DOHH2 (cell line): Measurements from ENCODE around the gene KRT222.
A peak's percentile ranks its signal among the peaks of the same experiment; 100 is the strongest.

ENCODE experiments used
- H3F3A ChIP-seq: fragments of 200-600 bp; sonication (generic), shearing (Covaris generic); 2 replicates; pipeline ENCODE4 v1.6.0; 2016; ENCODE audit warnings: antibody characterized with exemption, mild to moderate bottlenecking; ENCODE audit not compliant: control insufficient read depth, insufficient read depth
- H3K27ac ChIP-seq: fragments of 200-600 bp; sonication (generic); 2 replicates; pipeline ENCODE4 v1.5.1; 2014; ENCODE audit warnings: low read depth, mild to moderate bottlenecking, low read length, moderate library complexity
- H3K27me3 ChIP-seq: fragments of 200-600 bp; sonication (generic); 2 replicates; pipeline ENCODE4 v1.6.1; 2014; ENCODE audit warnings: mild to moderate bottlenecking, low read length, mixed read lengths; ENCODE audit not compliant: control insufficient read depth
- H3K36me3 ChIP-seq: fragments of 200-600 bp; sonication (generic); 2 replicates; pipeline ENCODE4 v1.6.1; 2014; ENCODE audit warnings: mild to moderate bottlenecking, low read length, moderate library complexity, mixed read lengths; ENCODE audit not compliant: control insufficient read depth
- H3K4me1 ChIP-seq: fragments of 200-600 bp; sonication (generic); 2 replicates; pipeline ENCODE4 v1.6.1; 2014; ENCODE audit warnings: mild to moderate bottlenecking, low read length, mixed read lengths; ENCODE audit not compliant: control insufficient read depth
- H3K4me2 ChIP-seq: fragments of 200-600 bp; sonication (generic); 2 replicates; pipeline ENCODE4 v1.6.0; 2014; ENCODE audit warnings: mild to moderate bottlenecking, low read length, moderate library complexity
- H3K4me3 ChIP-seq: fragments of 200-600 bp; sonication (generic); 2 replicates; pipeline ENCODE4 v1.5.1; 2014; ENCODE audit warnings: mild to moderate bottlenecking, low read length, mixed read lengths
- H3K79me2 ChIP-seq: fragments of 200-600 bp; sonication (generic); 2 replicates; pipeline ENCODE4 v1.6.1; 2014; ENCODE audit warnings: mild to moderate bottlenecking, low read length, mixed read lengths; ENCODE audit not compliant: control insufficient read depth
- H3K9me2 ChIP-seq: fragments of 200-600 bp; sonication (generic); replicated peaks from 2 replicates; pipeline ENCODE4 v1.6.1; 2014; ENCODE audit warnings: mild to moderate bottlenecking, low read length, mixed read lengths; ENCODE audit not compliant: control insufficient read depth
- H3K9me3 ChIP-seq: fragments of 200-600 bp; sonication (generic); 2 replicates; pipeline ENCODE4 v1.6.1; 2014; ENCODE audit warnings: antibody characterized with exemption, low read length, mixed read lengths; ENCODE audit not compliant: control insufficient read depth, insufficient read depth
- H4K20me1 ChIP-seq: fragments of 200-600 bp; sonication (generic); 2 replicates; pipeline ENCODE4 v1.6.0; 2014; ENCODE audit warnings: low read depth, mild to moderate bottlenecking, antibody characterized with exemption, low read length, moderate library complexity; ENCODE audit not compliant: control insufficient read depth, insufficient read depth
- EZH2phosphoT487 ChIP-seq: fragments of 200-600 bp; sonication (generic); IDR thresholded peaks from 2 replicates; pipeline ENCODE4 v1.6.1; 2017; ENCODE audit warnings: borderline replicate concordance, mild to moderate bottlenecking, antibody characterized with exemption, low read length, moderate library complexity, mixed read lengths
- TF ChIP-seq, protein P1 (sequence below): fragments of 200-600 bp; sonication (generic); IDR thresholded peaks from one replicate; pipeline ENCODE4 v1.5.1; 2014; ENCODE audit warnings: antibody characterized with exemption, mild to moderate bottlenecking, low read depth, low read length; ENCODE audit not compliant: poor library complexity, severe bottlenecking

The KRT222 gene

DNA sequence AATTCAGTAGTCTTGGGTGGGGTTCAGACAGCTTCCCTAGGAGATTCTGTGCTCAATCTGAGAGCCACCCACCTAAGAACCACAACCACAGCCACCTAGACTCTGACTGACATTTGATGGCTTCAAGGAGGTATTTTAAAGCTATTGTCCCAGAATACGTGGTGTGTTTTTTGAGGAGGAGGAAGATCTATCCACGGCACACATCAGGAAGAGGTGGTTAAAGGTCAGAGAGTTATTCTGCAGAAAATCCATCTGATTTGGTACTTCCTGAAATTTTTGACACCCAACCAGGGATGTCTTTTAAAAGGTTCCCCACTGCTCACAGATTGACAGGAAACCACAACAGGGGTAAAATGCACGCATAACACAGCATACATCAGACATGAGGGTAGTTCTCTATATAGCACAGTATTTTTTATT lies 42.5 kb downstream of the KRT222 start:
- Histone ChIP-seq H3K9me3 (no peaks in the 10 kb centered on the region), H3K9me2 (no peaks in the 10 kb centered on the region), H3K27ac (no peak overlapping the region), H3K36me3 (0 out of 2 replicates have a peak, but pooled peaks cover 3% of the 10 kb centered on the region), H3K27me3 (0 out of 2 replicates have a peak, but pooled peaks cover 6% of the 10 kb centered on the region), H3F3A (peaks cover 9% of the 10 kb centered on the region), H3K79me2 (no peaks in the 10 kb centered on the region), H3K4me1 (peaks cover 41% of the 10 kb centered on the region), H3K4me3 (no peak overlapping the region), H4K20me1 (no peaks in the 10 kb centered on the region), H3K4me2 (peak overlapping the region; percentile 12; the same call in 1 of the 2 replicates)
- TF ChIP-seq, protein P1, sequence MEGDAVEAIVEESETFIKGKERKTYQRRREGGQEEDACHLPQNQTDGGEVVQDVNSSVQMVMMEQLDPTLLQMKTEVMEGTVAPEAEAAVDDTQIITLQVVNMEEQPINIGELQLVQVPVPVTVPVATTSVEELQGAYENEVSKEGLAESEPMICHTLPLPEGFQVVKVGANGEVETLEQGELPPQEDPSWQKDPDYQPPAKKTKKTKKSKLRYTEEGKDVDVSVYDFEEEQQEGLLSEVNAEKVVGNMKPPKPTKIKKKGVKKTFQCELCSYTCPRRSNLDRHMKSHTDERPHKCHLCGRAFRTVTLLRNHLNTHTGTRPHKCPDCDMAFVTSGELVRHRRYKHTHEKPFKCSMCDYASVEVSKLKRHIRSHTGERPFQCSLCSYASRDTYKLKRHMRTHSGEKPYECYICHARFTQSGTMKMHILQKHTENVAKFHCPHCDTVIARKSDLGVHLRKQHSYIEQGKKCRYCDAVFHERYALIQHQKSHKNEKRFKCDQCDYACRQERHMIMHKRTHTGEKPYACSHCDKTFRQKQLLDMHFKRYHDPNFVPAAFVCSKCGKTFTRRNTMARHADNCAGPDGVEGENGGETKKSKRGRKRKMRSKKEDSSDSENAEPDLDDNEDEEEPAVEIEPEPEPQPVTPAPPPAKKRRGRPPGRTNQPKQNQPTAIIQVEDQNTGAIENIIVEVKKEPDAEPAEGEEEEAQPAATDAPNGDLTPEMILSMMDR, result no peak
- TF ChIP-seq EZH2phosphoT487, result no peak

DNA sequence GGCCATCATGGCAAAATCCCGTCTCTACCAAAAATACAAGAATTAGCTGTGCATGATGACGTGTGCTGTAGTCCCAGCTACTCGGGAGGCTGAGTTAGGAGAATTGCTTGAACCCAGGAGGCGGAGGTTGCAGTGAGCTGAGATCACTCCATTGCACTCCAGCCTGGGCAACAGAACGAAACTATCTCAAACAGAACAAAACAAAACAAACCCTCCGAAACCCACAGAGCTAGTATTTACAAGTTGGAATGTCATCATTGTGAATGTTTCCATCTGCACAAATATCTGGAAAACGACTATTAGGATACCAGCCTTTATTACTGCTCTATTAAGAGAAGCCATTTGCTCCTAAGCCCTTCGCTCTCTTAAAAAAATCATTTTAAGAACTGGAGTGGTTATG lies 43.4 kb downstream of the KRT222 start:
- peaks cover 41% of the 10 kb centered on the region for H3K4me1 ChIP-seq
- no peaks in the 10 kb centered on the region for H3K9me3 ChIP-seq
- H3K79me2 ChIP-seq, result no peaks in the 10 kb centered on the region
- H4K20me1 ChIP-seq, result no peaks in the 10 kb centered on the region
- no peak overlapping the region for H3K4me2 ChIP-seq
- no peak overlapping the region for H3K27ac ChIP-seq
- H3K36me3 ChIP-seq, result no peaks in the 10 kb centered on the region
- no peaks in the 10 kb centered on the region for H3K9me2 ChIP-seq
- H3K4me3 ChIP-seq, result no peak overlapping the region
- TF ChIP-seq, protein P1, result no peak
- TF ChIP-seq EZH2phosphoT487, result no peak
- peaks cover 9% of the 10 kb centered on the region for H3F3A ChIP-seq
- 0 out of 2 replicates have a peak, but pooled peaks cover 6% of the 10 kb centered on the region for H3K27me3 ChIP-seq

DNA sequence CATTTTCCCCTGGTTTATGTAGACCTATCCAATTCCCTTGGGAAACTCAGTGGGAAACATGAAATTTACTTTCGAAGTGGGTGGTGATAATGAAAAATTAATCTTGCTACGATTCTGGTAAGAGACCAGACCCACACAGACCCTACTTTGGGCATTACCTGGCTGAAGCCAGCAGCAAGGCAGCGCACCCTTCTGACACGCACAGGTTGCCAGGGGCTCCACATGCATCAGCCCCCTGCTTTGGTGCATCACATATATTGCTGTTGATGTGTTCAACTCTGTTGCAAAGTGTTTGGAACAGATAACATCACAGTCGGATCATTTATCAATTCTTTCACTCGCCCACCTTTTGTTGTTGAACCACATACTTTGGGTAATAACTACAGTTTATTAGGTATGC lies 44.0 kb downstream of the KRT222 start:
- TF ChIP-seq, protein P1, result no peak
- TF ChIP-seq EZH2phosphoT487, result no peak
- Histone ChIP-seq H3K4me2 (no peak overlapping the region), H3K36me3 (no peaks in the 10 kb centered on the region), H4K20me1 (no peaks in the 10 kb centered on the region), H3K79me2 (no peaks in the 10 kb centered on the region), H3K4me3 (no peak overlapping the region), H3K9me3 (no peaks in the 10 kb centered on the region), H3K27me3 (0 out of 2 replicates have a peak, but pooled peaks cover 6% of the 10 kb centered on the region), H3K9me2 (no peaks in the 10 kb centered on the region), H3F3A (peaks cover 9% of the 10 kb centered on the region), H3K27ac (no peak overlapping the region), H3K4me1 (peaks cover 44% of the 10 kb centered on the region)
